HG03103 (cell line): ENCODE results near the gene CCDC78.

Experiments
- ATAC-seq: cut with Tn5 transposase; IDR thresholded peaks from one replicate; pipeline ENCODE4 v1.9.1; 2021; ENCODE audit warnings: low read depth; ENCODE audit not compliant: unreplicated experiment

The CCDC78 gene

GRCh38 chr16:726188-726437 is 130 bp downstream of the CCDC78 start:
- no peak for ATAC-seq

- ATAC-seq = no peak
Observed at GRCh38 chr16:725463-726187, 618 bp downstream of the CCDC78 start.

GRCh38 chr16:725041-725376 is 1.2 kb downstream of the CCDC78 start:
- ATAC-seq = no peak

GRCh38 chr16:724188-725040 is 1.8 kb downstream of the CCDC78 start:
- ATAC-seq = no peak

GRCh38 chr16:723695-724094 is 2.5 kb downstream of the CCDC78 start:
- no peak for ATAC-seq

- ATAC-seq = no peak
Observed at GRCh38 chr16:722835-723633, 3.2 kb downstream of the CCDC78 start.

- no peak for ATAC-seq
Observed at GRCh38 chr16:721765-722540, 4.3 kb downstream of the CCDC78 start.

GRCh38 chr16:720990-721764 is 5.1 kb downstream of the CCDC78 start, which contains the start of gene ANTKMT:
Gene ANTKMT (plus strand): TSS chr16:721146. CDS start chr16:721275, 129 bp downstream.
- ATAC-seq = peak; percentile 54

GRCh38 chr16:720447-720989 is 5.7 kb downstream of the CCDC78 start:
- ATAC-seq = peak; percentile 18

- no peak for ATAC-seq
Observed at GRCh38 chr16:719815-720446, 6.3 kb downstream of the CCDC78 start.

- ATAC-seq = no peak
Observed at GRCh38 chr16:718922-719321, 7.3 kb downstream of the CCDC78 start.

- no peak for ATAC-seq
Observed at GRCh38 chr16:718389-718788, 7.9 kb downstream of the CCDC78 start.

- ATAC-seq = no peak
Observed at GRCh38 chr16:717450-718245, 8.6 kb downstream of the CCDC78 start.

- no peak for ATAC-seq
Observed at GRCh38 chr16:716768-717325, 9.4 kb downstream of the CCDC78 start.

- ATAC-seq = no peak
Observed at GRCh38 chr16:716200-716568, 10.1 kb downstream of the CCDC78 start.

- no peak for ATAC-seq
Observed at GRCh38 chr16:715477-716199, 10.6 kb downstream of the CCDC78 start.
